ENCODE results near the gene FAM174C. TPM values are rescaled to one million over a fixed set of nuclear protein-coding genes. Genes with fewer than 3 reads are reported as not detected.

The FAM174C gene
- total and polyA plus RNA-seq, 10 of the 15 experiments (the other 5 are each of a cell fraction or from before 2014, with no cell fraction given) = 0.89 to 94.6 (median 43.6) TPM

DNA sequence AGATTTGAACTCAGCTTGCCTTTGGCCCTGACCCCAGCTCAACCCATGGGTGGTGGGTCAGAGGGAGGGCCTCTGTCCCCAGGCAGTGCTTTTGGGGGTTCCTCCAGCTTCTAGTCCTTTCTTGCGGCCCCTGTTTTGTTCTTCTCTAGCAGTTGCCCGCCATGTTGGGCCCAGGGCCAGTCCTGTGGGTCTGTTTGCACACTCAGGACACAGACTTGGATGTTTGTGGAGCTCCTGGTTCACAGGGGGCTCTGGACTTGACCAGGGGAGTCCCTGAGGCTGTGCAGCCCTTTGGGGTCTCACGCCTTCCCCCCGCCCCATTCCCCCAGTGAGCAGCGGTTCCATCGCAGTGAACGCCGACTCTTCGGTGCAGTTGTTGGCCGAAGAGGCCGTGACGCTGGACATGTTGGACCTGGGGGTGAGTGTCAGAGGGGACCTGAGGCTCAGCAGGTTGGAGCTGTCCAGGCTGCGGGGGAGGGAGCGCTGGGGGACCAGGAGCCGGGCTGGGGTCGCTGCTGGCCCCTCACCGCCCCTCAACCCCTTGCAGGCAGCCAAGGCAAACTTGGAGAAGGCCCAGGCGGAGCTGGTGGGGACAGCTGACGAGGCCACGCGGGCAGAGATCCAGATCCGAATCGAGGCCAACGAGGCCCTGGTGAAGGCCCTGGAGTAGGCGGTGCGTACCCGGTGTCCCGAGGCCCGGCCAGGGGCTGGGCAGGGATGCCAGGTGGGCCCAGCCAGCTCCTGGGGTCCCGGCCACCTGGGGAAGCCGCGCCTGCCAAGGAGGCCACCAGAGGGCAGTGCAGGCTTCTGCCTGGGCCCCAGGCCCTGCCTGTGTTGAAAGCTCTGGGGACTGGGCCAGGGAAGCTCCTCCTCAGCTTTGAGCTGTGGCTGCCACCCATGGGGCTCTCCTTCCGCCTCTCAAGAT, 31.3 kb upstream of the FAM174C start:
- ChIA-PET POLR2A (interaction anchor here (0.6 to 7.7 kb wide), 12 partner anchors 9 to 224 kb away, joined by 3 to 184 read pairs (median 4); partner anchors contain the start of genes CIRBP and FAM174C), SMC1A (ENCODE audit: uncharacterized antibody, unreplicated experiment) (interaction anchor here (0.7 to 6.9 kb wide), 12 partner anchors 9 to 143 kb away, joined by 3 to 172 read pairs (median 4); partner anchors contain the start of genes CIRBP and FAM174C), RAD21 (ENCODE audit: unreplicated experiment) (interaction anchor here (0.6 to 5.1 kb wide), 23 partner anchors 9 to 320 kb away, joined by 3 to 336 read pairs (median 4); partner anchors contain the start of genes ARHGAP45, CIRBP, FAM174C and NDUFS7), CTCF (interaction anchor here (0.6 to 6.1 kb wide), 37 partner anchors 9 to 296 kb away, joined by 3 to 363 read pairs (median 4); partner anchors contain the start of genes ARHGAP45, CIRBP, FAM174C and WDR18)
- peak; percentile 68 for ATAC-seq
- Histone ChIP-seq H4K20me1 (ENCODE audit: control insufficient read depth, insufficient read depth) (no peaks in the 10 kb centered on the region), H3K36me3 (ENCODE audit: control insufficient read depth in 2 of 2, insufficient read depth in 2 of 2, low read length in 1 of 2) (no peaks in the 10 kb centered on the region; a peak in 2 of 4 replicates), H3K9me3 (replicated peaks; ENCODE audit: control insufficient read depth, insufficient read depth, low read length) (no peaks in the 10 kb centered on the region), H3K4me1 (ENCODE audit: control insufficient read depth, insufficient read depth, low read length) (peaks cover 30% of the 10 kb centered on the region), H3K9ac (ENCODE audit: control insufficient read depth, insufficient read depth, low read length) (no peak overlapping the region; the same call in 1 of the 2 replicates), H3K4me2 (ENCODE audit: control insufficient read depth, insufficient read depth) (peak overlapping the region; percentile 95; the same call in 1 of the 2 replicates), H3K27me3 (replicated peaks in 1 of 2; ENCODE audit: control insufficient read depth in 2 of 2, insufficient read depth in 2 of 2, low read length in 1 of 2) (peaks cover 0 to under 1% of the 10 kb centered on the region in 2 experiments; a peak in 1 of 4 replicates), H3K79me2 (ENCODE audit: control insufficient read depth, insufficient read depth, low read length) (peaks cover 17% of the 10 kb centered on the region), H2AFZ (ENCODE audit: control insufficient read depth, low read depth, low read length) (no peak overlapping the region), H3K27ac (ENCODE audit: control insufficient read depth, insufficient read depth) (no peak overlapping the region), H3K4me3 (peak overlapping the region; percentile 57)
- no peak for DNase-seq (ENCODE audit: low read depth, low spot score)
- FAIRE-seq = peak; percentile 80
- 40% methylated on average over 33 of the region's 33 CpGs for WGBS (ENCODE audit: insufficient coverage, insufficient replicate concordance, low lambda C conversion rate, missing lambda C conversion rate)
- BruUV-seq (replicated peaks) = no TSS peak
- in situ Hi-C loops (cut with MboI) (no loop called here), intact Hi-C loops (cut with micrococcal nuclease; ENCODE audit: unreplicated experiment) (loop anchor here (1.0 to 10.0 kb wide), 3 partner anchors 22 to 319 kb away; partner anchors contain the start of genes ARID3A and GPX4)
- TF ChIP-seq KDM1A (IDR thresholded peaks at IDR 0.05; ENCODE audit: borderline replicate concordance) (no peak), WRNIP1 (IDR thresholded peaks at IDR 0.05; ENCODE audit: borderline replicate concordance, low read depth, low read length) (no peak), TCF3 (IDR thresholded peaks at IDR 0.05; ENCODE audit: borderline replicate concordance, insufficient read depth, low read depth, low read length) (peak; percentile 85), STAT3 (IDR thresholded peaks at IDR 0.05; ENCODE audit: low read depth, low read length) (no peak), ZZZ3 (IDR thresholded peaks at IDR 0.05; ENCODE audit: control insufficient read depth, insufficient read length, low read depth) (no peak), HDGF (IDR thresholded peaks at IDR 0.05) (no peak), STAT1 (conservative IDR thresholded peaks at IDR 0.05) (0 out of 2 replicates have a peak, but pooled peaks have one; percentile 70), SMARCA5 (IDR thresholded peaks at IDR 0.05) (peak; percentile 86; the same call in 1 of the 2 replicates), LARP7 (IDR thresholded peaks at IDR 0.05) (0 out of 2 replicates have a peak, but pooled peaks have one; percentile 38), RAD21 (IDR thresholded peaks at IDR 0.05; ENCODE audit: insufficient read depth, low read depth, low read length) (peak; percentile 93), FOXK2 (IDR thresholded peaks at IDR 0.05) (no peak), SIN3A (IDR thresholded peaks at IDR 0.05; ENCODE audit: low read depth, low read length) (0 out of 2 replicates have a peak, but pooled peaks have one; percentile 46), MYB (IDR thresholded peaks at IDR 0.05; ENCODE audit: borderline replicate concordance, low read depth, low read length) (no peak), POLR2AphosphoS2 (IDR thresholded peaks at IDR 0.05; ENCODE audit: low read depth, low read length) (0 out of 2 replicates have a peak, but pooled peaks have one; percentile 28)
- TF ChIP-seq, protein P1, sequence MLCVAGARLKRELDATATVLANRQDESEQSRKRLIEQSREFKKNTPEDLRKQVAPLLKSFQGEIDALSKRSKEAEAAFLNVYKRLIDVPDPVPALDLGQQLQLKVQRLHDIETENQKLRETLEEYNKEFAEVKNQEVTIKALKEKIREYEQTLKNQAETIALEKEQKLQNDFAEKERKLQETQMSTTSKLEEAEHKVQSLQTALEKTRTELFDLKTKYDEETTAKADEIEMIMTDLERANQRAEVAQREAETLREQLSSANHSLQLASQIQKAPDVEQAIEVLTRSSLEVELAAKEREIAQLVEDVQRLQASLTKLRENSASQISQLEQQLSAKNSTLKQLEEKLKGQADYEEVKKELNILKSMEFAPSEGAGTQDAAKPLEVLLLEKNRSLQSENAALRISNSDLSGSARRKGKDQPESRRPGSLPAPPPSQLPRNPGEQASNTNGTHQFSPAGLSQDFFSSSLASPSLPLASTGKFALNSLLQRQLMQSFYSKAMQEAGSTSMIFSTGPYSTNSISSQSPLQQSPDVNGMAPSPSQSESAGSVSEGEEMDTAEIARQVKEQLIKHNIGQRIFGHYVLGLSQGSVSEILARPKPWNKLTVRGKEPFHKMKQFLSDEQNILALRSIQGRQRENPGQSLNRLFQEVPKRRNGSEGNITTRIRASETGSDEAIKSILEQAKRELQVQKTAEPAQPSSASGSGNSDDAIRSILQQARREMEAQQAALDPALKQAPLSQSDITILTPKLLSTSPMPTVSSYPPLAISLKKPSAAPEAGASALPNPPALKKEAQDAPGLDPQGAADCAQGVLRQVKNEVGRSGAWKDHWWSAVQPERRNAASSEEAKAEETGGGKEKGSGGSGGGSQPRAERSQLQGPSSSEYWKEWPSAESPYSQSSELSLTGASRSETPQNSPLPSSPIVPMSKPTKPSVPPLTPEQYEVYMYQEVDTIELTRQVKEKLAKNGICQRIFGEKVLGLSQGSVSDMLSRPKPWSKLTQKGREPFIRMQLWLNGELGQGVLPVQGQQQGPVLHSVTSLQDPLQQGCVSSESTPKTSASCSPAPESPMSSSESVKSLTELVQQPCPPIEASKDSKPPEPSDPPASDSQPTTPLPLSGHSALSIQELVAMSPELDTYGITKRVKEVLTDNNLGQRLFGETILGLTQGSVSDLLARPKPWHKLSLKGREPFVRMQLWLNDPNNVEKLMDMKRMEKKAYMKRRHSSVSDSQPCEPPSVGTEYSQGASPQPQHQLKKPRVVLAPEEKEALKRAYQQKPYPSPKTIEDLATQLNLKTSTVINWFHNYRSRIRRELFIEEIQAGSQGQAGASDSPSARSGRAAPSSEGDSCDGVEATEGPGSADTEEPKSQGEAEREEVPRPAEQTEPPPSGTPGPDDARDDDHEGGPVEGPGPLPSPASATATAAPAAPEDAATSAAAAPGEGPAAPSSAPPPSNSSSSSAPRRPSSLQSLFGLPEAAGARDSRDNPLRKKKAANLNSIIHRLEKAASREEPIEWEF (IDR thresholded peaks at IDR 0.05; ENCODE audit: insufficient replicate concordance, low read depth, low read length) = no peak
- TF ChIP-seq, protein P2, sequence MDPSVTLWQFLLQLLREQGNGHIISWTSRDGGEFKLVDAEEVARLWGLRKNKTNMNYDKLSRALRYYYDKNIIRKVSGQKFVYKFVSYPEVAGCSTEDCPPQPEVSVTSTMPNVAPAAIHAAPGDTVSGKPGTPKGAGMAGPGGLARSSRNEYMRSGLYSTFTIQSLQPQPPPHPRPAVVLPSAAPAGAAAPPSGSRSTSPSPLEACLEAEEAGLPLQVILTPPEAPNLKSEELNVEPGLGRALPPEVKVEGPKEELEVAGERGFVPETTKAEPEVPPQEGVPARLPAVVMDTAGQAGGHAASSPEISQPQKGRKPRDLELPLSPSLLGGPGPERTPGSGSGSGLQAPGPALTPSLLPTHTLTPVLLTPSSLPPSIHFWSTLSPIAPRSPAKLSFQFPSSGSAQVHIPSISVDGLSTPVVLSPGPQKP (IDR thresholded peaks at IDR 0.05; ENCODE audit: low read depth, low read length) = peak; percentile 41; the same call in 1 of the 2 replicates

All from GM12878 (cell line).